PC-3 (cell line): Measurements from ENCODE around the gene PARP4. TPM values are rescaled to one million over a fixed set of nuclear protein-coding genes. Genes with fewer than 3 reads are reported as not detected.
"Not testable (repeated sequence)": the region's sequence is repeated elsewhere in the genome, so short reads cannot be mapped to it uniquely, and the experiment has no call there.

Experiments
- ATAC-seq: fragments of 200-7000 bp; cut with Tn5 transposase; 2 replicates; pipeline ENCODE4 v1.9.1; 2020; ENCODE audit warnings: mild to moderate bottlenecking, moderate library complexity
- BruUV-seq: library from RNA; stranded (reverse); fragments of 400-500 nt; replicated peaks from 2 replicates; lab custom pipeline; 2021; lab: Mats Ljungman, UMichigan
- CTCF ChIA-PET: fragments of 300-600 bp; sonication (Branson Sonifier 250); formaldehyde crosslinking; loops from one replicate; lab custom pipeline; 2022; ENCODE audit warnings: antibody characterized with exemption; lab: Charles Lee
- POLR2A ChIA-PET: fragments of 300-600 bp; sonication (Branson Sonifier 250); formaldehyde crosslinking; loops from one replicate; lab custom pipeline; 2022; ENCODE audit warnings: antibody characterized with exemption; ENCODE audit not compliant: unreplicated experiment; lab: Charles Lee
- DNase-seq: peaks from one replicate; pipeline ENCODE4 v3.0.0-alpha.2; 2015
- H2AFZ ChIP-seq: fragments of 300-600 bp; sonication (generic); 2 replicates; pipeline ENCODE4 v1.6.0; 2016; ENCODE audit warnings: antibody characterized with exemption, low read length
- H3F3A ChIP-seq: fragments of 300-600 bp; sonication (generic); one replicate; pipeline ENCODE4 v1.6.0; 2017; ENCODE audit warnings: antibody characterized with exemption, low read length, control low read depth, mild to moderate bottlenecking; ENCODE audit not compliant: unreplicated experiment
- H3K27ac ChIP-seq: fragments of 300-600 bp; sonication (generic); 2 replicates; pipeline ENCODE4 v1.5.1; 2016; ENCODE audit warnings: mild to moderate bottlenecking, low read length
- H3K27me3 ChIP-seq: fragments of 300-600 bp; sonication (generic); 2 replicates; pipeline ENCODE4 v1.6.1; 2016; ENCODE audit warnings: low read length, mixed read lengths
- H3K36me3 ChIP-seq: fragments of 300-600 bp; sonication (generic); 2 replicates; pipeline ENCODE4 v1.6.1; 2016; ENCODE audit warnings: low read depth, mixed run types, low read length, mixed read lengths
- H3K4me1 ChIP-seq: fragments of 300-600 bp; sonication (generic); 2 replicates; pipeline ENCODE4 v1.5.1; 2016; ENCODE audit warnings: low read length; ENCODE audit not compliant: insufficient read depth
- H3K4me2 ChIP-seq: fragments of 300-600 bp; sonication (generic); 2 replicates; pipeline ENCODE4 v1.6.0; 2016; ENCODE audit warnings: low read length
- H3K4me3 ChIP-seq: fragments of 300-600 bp; sonication (generic); 2 replicates; pipeline ENCODE4 v1.5.1; 2016; ENCODE audit warnings: mild to moderate bottlenecking, low read length, mixed read lengths
- H3K79me2 ChIP-seq: fragments of 300-600 bp; sonication (generic); 2 replicates; pipeline ENCODE4 v1.6.1; 2017; ENCODE audit warnings: low read length, mixed read lengths
- H3K9ac ChIP-seq: fragments of 300-600 bp; sonication (generic); 2 replicates; pipeline ENCODE4 v1.6.0; 2016; ENCODE audit warnings: mild to moderate bottlenecking, low read length
- H3K9me2 ChIP-seq: fragments of 300-600 bp; sonication (generic); replicated peaks from 2 replicates; pipeline ENCODE4 v1.6.1; 2016; ENCODE audit warnings: mixed run types, low read length, mixed read lengths
- H3K9me3 ChIP-seq: fragments of 300-600 bp; sonication (generic); 2 replicates; pipeline ENCODE4 v1.6.1; 2016; ENCODE audit warnings: low read length, mixed read lengths
- H4K20me1 ChIP-seq: fragments of 300-600 bp; sonication (generic); 2 replicates; pipeline ENCODE4 v1.6.1; 2016; ENCODE audit warnings: low read length, mixed read lengths
- CTCF ChIP-seq: fragments of 300-600 bp; sonication (generic); conservative IDR thresholded peaks from 2 replicates; pipeline ENCODE4 v1.5.1; 2017; ENCODE audit warnings: antibody characterized with exemption, low read depth, mild to moderate bottlenecking, low read length
- EZH2 ChIP-seq: fragments of 300-600 bp; sonication (generic); IDR thresholded peaks from one replicate; pipeline ENCODE4 v1.6.1; 2017; ENCODE audit warnings: antibody characterized with exemption, mild to moderate bottlenecking, low read length; ENCODE audit not compliant: unreplicated experiment
- EZH2phosphoT487 ChIP-seq: fragments of 300-600 bp; sonication (generic); IDR thresholded peaks from 2 replicates; pipeline ENCODE4 v1.6.1; 2018; ENCODE audit warnings: mild to moderate bottlenecking, antibody characterized with exemption, low read length, borderline replicate concordance
- intact Hi-C: fragments of 100-400 bp; cut with micrococcal nuclease; formaldehyde crosslinking; loops from 2 replicates; pipeline ENCODE4 v1.9.0; 2023
- total RNA-seq: library from RNA; depleted of rRNA; stranded (reverse); fragments of >200 nt; gene quantifications from 2 replicates; pipeline ENCODE4 v1.2.3, GENCODE V29; 2014

PARP4 gene
- total RNA-seq, 1 experiment from 2014 or later, result 50.4 TPM

- H3K9ac ChIP-seq, result no peak overlapping the region
- no peak for TF ChIP-seq CTCF
- no peak for TF ChIP-seq EZH2
- no peak for TF ChIP-seq EZH2phosphoT487
- H3K4me1 ChIP-seq, result no peaks in the 10 kb centered on the region
- no peak overlapping the region for H2AFZ ChIP-seq
- no peak overlapping the region for H3K4me3 ChIP-seq
- no peak overlapping the region for H3K4me2 ChIP-seq
- H4K20me1 ChIP-seq, result no peaks in the 10 kb centered on the region
- peaks cover 25% of the 10 kb centered on the region for H3K27me3 ChIP-seq
- no peak for ATAC-seq
- H3K79me2 ChIP-seq, result no peaks in the 10 kb centered on the region
- no peaks in the 10 kb centered on the region for H3K36me3 ChIP-seq
- BruUV-seq, result no TSS peak
- H3K27ac ChIP-seq, result no peak overlapping the region
- intact Hi-C loops, result loop anchor here (10.0 kb wide), 2 partner anchors 52 to 232 kb away; no protein-coding TSS in a partner anchor
- POLR2A ChIA-PET, result no interaction called here
- H3K9me2 ChIP-seq, result no peaks in the 10 kb centered on the region
- no peak for DNase-seq
- no peaks in the 10 kb centered on the region for H3F3A ChIP-seq
- CTCF ChIA-PET, result no interaction called here
- H3K9me3 ChIP-seq, result no peaks in the 10 kb centered on the region
Observed at GRCh38 chr13:24557081-24557480, 44.5 kb upstream of the PARP4 start.

- intact Hi-C loops, result loop anchor here (10.0 kb wide), 2 partner anchors 49 to 229 kb away; no protein-coding TSS in a partner anchor
- CTCF ChIA-PET, result not testable (repeated sequence)
Observed at GRCh38 chr13:24553892-24554291, 41.3 kb upstream of the PARP4 start.

GRCh38 chr13:24541476-24542352 is 29.1 kb upstream of the PARP4 start:
- POLR2A ChIA-PET, ATAC-seq, H3K27ac ChIP-seq, H2AFZ ChIP-seq, H3K4me1 ChIP-seq, CTCF ChIA-PET, BruUV-seq, H3K4me3 ChIP-seq, H3K9me2 ChIP-seq, H3K79me2 ChIP-seq, intact Hi-C loops, H4K20me1 ChIP-seq, H3K9me3 ChIP-seq, H3F3A ChIP-seq, DNase-seq, H3K36me3 ChIP-seq, H3K9ac ChIP-seq: not testable (repeated sequence)
- H3K27me3 ChIP-seq, result peaks cover 12% of the 10 kb centered on the region; the same call in 1 of the 2 replicates
- peak overlapping the region; percentile 39; the same call in 1 of the 2 replicates for H3K4me2 ChIP-seq

More at GRCh38 chr13:24553892-24554291, 41.3 kb upstream of the PARP4 start:
- DNase-seq, H4K20me1 ChIP-seq, ATAC-seq, H3K9ac ChIP-seq, H3K36me3 ChIP-seq, H3K9me3 ChIP-seq, H3K9me2 ChIP-seq, H3K4me3 ChIP-seq, BruUV-seq, H2AFZ ChIP-seq, H3K4me1 ChIP-seq, H3K27ac ChIP-seq, H3K4me2 ChIP-seq, POLR2A ChIA-PET, H3F3A ChIP-seq, H3K79me2 ChIP-seq: not testable (repeated sequence)
- H3K27me3 ChIP-seq, result peaks cover 13% of the 10 kb centered on the region
